Right renal pelvis (tissue), 4 donors: ENCODE measurements around the gene SQSTM1. TPM values are rescaled to one million over a fixed set of nuclear protein-coding genes. Genes with fewer than 3 reads are reported as not detected.
"Not testable (repeated sequence)": the region's sequence is repeated elsewhere in the genome, so short reads cannot be mapped to it uniquely, and the experiment has no call there.

Experiments
- DNase-seq, 4 donors: peaks; one replicate each; pipeline ENCODE4 v3.0.0-alpha.2; 2013; ENCODE audit warnings: low read depth in 4 of 4, low spot score in 3 of 4, missing footprints in 1 of 4
- polyA plus RNA-seq, 4 donors: library from polyadenylated mRNA; unstranded; fragments of 120-200 nt; gene quantifications; one replicate each; pipeline ENCODE4 v1.2.1, GENCODE V29; 2013; ENCODE audit not compliant: insufficient read length in 4 of 4

Gene SQSTM1
- polyA plus RNA-seq, 4 donors, result 97.8 to 133 (median 102) TPM

DNA sequence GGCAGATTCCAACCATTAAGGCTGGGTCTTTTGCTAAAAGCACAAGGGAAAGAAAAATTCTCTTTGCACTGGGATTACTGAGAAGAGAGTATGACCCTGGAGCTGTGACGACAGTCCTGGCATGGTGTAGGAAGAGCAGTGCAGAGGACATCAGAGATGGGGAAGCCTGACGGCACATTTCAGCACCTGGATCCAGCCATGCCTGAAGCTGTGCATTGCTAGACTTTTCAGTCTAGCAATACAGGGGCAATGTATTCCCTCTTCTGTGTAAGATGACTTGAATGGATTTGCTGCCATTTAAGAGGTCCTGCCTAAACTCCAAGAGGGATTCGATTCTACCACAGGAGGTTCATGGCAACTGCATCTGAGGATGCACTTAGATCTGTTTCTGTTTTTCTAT, 50.2 kb downstream of the SQSTM1 start:
- no peak for DNase-seq

DNA sequence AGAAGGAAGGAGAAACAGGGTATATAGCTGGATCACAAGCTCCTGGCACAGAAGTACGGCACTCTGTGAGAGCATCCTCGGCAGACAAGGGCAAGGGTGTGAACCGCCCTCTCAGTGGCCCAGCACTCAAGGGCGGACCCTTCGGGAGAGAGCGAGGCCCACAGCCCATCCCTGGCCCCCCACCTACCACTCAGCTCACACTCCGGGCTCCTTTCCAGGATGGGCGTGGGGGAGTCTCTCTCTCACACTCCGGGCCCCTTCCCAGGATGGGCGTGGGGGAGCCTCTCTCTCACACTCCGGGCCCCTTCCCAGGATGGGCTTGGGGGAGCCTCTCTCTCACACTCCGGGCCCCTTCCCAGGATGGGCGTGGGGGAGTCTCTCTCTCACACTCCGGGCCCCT, 50.8 kb downstream of the SQSTM1 start:
- not testable (repeated sequence) for DNase-seq

DNA sequence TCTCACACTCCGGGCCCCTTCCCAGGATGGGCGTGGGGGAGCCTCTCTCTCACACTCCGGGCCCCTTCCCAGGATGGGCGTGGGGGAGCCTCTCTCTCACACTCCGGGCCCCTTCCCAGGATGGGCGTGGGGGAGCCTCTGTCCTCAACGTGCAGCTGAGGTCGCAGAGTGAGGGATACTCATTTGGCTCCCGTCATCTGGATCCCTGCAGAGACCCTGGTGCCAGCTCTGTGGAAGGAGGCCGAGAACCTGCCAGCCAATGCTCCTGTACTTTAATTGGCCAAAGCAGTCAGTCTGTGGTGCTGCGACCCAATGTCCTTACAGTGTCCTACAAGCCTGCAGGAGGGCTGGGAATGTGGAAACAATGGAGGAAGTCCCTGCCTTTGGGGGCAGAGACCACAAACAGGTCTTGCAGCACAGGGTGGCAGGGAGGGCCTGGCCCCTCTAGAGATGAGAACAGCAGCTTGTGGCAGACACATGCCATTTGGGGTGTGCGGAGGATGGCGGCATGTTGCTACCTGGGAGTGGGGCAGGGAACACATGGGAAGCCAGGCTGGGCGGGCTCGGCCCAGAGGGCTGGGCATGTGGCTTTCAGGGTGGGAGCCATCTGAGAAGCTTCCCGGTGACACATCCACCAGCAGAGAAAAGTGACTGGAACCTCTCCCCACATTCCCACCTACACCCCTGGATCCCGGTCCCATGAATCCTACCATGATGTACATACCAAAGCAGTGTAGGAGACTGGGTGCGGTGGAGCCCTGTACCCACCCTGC, 51.5 kb downstream of the SQSTM1 start:
- DNase-seq, result no peak

DNA sequence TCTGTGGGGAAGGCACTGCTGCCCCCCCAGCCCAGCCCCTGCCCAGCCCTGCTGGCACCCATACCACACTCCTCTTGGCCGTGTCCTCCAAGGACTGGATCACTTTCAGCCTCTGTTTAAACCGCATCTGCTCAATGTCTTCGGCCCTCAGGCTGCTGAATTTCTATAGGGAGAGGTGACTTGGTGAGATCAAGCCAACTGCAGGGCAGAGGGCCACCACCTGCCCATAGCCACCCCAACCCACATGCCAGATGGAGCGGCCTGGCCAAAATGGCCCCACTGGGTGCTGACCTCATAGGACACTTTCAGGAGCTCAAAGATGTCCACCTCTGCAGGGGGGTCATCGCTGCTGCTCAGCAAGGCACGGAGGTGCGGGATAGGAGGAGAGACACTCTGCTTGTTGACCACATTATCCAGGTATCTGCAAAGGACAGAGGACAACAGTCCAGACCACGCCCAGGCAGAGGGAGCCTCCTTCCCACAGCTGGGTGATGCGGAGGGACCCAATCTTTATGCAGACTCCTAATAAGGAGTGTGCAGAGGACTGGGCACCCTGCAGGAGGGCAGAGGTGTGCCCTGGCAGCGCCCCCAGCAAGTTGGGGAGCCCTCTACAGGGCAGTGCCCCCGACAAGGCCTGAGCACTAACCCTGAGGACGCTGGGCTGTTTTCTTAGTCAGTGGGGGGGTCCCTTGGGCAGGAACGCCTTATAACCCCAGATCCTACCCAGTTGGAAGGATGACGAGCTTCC, 52.3 kb downstream of the SQSTM1 start:
- DNase-seq, result no peak

DNA sequence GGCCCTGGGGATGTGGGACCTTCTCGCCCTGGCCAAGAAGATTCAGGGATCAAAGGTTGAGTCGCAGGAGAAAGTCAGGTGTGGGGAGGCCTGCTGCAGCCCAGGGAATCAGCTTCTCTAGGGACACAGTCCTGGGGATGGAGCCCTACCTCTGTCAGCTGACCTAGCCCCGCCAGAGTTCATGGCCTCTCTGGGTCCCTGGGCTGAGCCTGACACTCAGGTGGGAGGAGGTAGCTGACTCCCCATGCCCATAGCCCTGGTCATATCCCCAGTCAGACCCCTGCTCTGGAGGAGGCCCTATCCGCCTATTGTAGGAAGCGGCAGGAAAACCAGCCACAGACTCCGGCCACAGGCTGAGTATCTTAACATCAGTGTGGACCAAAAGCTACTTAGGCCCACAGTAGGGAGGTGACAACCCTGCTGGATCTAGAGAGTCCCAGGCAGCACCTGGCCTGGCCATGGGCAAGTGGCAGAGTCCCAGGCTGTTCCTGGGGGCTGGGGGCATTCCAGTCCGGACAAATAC, 52.9 kb downstream of the SQSTM1 start:
- DNase-seq, result no peak

DNA sequence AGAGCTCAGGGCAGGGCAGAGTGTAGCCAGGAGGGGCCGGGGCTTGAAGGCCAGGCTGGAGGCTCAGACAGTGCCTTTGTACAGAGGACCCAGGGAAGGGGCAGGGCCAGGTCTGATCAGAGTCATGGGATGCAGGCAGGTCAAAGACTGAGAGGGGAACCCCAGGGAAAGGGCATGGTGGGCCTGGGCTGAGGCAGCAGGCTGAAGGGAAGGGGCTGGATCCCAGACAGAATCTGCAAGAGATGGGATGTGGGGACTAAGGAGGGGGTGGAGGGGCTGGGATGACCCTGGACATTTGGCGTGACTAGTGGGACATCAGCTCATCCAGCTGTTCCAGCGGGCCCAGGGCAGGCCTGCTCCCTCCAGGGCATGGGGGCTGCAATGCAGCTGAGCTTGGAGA, 53.4 kb downstream of the SQSTM1 start:
- no peak for DNase-seq

DNA sequence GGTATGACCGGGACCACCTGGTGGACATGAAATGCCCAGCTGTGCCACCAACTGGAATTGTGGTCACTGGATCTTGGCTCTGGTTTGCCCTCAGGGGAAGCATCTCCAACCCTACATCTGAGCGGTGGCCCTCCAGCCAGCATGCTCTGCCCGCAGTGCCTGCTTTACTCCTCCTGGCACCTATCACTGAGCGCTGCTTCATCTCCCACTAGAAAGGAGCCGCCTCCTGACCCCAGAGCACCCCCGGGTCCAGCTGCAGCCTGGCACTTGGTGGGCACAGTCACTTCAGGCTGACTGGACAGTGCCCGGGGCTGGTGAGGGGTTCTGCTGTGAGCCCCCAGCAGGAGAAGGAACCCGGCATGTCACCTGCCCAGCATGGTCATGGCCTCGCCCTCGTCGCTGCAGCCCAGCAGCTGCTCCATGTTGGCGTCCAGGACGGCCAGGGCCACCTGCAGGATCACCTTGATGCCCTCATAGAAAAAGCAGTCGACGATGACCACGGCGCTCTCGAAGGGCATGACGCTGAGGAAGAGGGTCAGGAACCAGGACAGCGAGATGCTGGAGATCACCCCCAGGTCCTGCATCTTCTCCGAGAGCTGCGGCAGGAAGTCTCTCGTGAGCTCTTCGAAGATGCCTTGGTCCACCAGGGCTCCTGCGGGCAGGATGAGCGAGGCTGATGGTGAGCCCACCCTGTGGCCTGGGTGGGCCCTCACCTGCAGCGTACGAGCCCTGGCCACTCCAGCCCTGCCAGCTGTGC, 54.0 kb downstream of the SQSTM1 start:
- DNase-seq, result no peak

DNA sequence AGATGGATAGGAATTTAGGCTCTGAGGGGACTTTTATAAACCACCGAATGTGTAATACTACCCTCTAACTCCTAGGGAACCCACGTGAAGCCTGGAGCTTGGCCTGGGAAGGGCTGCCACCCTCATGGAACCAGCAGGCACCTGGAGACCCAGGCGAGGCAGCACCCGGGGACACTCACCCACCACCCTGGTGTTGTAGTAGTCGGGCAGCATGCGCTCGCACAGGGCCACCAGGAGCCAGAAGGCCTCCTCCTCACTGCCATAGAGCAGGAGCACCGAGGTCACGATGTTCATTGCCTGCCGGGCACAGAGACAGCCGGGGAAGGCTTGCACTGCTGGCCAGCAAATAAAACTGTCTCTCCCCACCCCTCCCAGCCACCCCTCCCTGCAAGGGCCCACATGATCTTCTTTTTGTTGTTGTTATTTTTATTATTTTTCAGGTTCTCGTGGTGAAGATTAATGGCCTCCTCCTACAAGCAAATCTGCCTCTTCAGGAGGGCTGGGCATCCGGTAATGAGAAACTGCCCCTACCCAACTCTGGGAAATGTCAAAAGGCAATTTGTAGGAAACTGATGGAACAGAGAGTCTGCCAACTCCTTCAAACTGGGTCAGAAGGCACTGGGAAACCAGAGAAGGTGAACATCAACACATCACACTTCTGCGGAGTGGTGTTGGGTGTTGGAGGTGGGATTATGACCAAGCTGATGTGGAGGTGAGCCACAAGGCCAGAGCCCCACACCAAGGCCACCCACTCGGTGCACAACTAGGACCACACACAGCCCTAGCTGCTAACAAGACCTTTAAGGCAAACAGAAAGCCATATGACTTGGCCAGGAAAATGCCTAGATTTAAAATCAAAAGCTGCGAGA, 55.3 kb downstream of the SQSTM1 start:
- DNase-seq, result no peak

DNA sequence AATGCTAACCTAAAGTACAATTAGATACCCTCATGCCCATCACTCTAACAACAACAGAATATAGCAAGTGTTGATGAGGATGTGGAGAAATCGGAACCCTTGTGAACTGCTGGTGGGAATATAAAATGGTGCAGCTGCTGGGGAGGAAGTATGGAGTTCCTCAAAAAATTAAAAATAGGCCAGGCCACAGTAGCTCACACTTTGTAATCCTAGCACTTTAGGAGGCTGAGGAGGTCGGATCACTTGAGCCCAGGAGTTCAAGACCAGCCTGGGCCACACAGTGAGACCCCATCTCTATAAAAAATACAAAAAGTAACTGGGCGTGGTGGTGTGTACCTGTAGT, 55.9 kb downstream of the SQSTM1 start:
- no peak for DNase-seq

DNA sequence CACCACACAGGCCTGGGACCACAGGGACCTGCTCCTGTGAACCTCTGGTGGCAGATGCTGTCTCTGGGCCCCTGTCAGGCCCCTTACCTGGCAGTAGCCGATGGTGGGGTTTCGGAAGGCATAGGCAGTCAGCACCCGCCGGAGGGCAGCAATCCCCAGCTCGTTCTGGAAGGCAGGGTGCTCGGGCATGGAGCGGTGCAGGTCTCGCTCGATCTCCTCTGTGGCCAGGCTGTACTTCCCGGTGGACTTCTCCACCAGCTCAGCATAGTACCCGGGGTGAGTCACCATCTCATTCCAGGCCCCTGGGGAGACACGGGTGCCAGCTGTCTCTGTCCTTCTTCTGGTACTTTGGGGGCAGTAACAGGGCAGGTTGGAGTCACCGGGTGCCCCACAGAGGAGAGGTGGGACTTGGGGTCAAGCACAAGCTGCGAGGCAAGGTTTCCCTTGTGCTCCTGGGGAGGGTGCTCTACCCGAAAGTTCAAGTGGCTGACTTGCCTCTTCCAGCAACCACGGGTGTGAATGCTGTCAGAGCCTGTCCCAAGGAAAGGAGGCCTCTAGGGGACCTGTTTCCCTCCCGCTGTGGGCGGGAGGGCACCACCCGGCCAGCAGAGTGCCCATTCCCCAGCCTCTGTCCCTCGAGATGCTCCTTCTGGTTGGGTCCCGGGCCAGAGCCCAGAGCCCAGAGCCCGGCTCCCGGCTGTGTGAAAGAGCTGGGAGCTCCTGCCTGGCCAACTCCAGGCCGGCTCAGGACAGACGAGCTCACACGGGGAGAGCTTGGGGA, 57.7 kb downstream of the SQSTM1 start:
- DNase-seq, result no peak

DNA sequence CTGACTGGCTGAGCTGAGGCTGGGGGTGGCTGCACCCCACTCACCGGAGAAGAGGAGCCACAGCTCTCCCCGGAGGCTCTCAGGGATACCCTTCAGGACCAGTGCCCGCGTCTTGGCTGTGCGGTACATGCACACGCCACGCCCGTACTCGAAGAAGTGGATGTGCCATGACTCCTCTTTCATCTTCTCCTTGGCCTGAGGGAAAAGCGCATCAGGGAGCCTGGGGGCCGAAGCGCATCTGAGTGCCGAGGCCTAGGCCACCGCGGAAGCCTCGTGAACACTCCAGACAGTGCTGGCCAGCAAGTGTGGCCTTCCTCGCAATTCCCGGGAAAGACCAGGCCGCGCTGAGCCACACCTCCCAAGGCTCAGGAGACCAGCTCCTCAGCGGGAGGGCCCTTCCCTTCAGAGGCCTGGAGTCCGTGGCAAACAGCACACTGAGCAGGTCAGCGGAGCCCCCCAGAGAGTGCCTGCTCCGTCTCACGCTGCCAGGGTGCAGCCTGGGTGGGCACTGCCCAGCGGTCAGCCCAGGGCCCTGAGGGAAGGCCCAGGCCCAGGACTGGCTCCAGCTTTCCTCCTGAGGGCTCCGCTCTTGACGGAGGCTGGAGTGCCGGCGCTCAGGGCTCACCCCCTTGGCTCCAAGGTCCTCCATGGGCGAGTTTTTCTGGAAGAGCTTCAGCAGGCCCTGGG, 58.4 kb downstream of the SQSTM1 start:
- DNase-seq, result no peak

DNA sequence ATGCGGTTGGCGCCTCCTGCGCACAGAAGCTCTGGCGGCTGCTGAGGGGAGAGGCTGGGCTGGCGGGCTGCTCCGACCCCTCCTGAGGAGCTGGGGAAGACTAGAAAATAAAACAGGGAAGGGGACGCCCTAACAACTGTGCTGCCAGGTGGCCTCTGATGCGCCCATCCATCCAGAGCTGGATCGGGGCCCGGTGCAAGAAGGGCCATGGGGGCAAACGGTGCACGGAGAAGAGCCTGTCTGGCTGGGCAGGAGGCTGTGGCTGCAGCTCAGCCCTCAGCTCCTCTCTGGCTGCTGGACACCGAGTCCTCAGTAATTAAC, 58.9 kb downstream of the SQSTM1 start:
- DNase-seq, result no peak

DNA sequence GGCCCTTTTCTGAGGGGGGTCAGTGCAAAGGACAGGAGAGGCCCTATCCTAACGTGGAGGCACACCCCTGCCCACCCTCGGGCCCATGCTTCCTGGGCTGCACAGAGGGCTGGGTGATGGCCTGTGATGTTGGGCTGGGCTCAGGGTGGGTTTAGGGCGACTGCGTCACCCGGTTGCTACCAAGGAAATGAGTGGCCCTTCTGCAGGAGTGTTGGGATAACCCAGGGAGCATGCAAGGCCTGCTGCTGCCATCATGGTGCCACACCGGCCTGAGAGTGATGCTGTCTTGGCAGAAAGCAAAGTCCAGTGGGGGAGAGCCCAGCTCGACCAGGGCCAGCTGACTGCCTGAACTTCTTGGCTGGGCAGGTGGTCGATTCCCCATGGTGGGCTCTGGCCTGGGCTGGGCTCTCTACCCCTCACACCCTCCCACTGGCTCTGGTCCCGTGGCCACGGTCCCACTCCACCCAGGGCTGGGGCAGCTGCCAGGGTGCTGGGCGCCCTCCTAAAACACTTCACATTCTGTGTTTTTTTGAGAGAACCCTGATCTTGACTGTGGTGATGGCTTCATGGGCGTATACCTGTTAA, 59.5 kb downstream of the SQSTM1 start:
- no peak for DNase-seq

DNA sequence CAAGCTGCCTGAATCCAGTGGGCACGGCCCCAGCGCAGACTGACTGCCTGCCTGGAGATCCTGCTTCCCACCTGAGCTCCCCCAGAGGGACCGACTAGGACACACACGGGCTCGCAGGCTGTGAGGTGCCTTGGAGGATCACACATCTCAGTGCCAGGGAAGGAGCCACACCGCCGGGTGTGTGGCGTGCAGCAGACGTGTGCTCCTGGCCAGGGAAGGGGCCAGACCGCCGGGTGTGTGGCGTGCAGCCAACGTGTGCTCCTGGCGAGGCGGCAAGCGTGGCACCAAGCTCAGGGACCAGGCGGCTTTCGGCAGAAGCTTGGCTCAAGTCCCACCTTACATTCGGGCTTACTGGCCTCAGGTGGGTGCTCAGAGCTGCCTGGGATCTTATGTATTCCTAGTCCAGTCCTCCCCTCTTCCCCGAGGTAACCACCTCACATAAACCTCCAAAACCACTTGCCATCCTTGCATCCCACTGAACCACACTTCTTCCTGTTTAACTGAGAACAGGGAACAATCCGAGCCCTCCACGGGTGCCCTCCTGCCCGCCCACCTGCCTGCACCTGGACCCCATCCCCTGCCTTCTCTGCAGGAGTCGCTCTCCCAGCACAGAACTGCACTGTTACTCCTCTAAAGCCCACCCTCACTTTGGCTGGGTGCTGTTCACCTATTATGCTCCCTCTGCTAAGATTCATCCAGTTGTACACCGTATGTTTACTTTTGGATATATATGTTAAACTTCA, 60.3 kb downstream of the SQSTM1 start:
- DNase-seq, result no peak

DNA sequence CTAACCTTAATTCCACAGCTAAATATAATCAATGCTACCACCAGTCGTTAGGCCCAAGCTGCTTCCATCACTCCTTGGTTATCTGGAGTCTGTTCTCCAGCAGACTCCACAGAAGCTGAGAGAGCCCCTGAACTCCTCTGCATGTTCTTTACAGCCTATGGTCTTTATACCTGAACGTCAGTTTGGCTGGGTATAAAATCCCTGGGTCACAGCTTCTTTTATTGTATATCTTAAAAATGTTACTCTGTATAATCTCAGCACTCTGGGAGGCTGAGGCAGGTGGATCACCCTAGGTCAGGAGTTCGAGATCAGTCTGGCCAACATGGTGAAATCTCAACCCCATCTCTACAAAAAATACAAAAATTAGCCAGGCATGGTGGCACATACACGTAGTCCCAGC, 61.6 kb downstream of the SQSTM1 start:
- DNase-seq, result no peak

DNA sequence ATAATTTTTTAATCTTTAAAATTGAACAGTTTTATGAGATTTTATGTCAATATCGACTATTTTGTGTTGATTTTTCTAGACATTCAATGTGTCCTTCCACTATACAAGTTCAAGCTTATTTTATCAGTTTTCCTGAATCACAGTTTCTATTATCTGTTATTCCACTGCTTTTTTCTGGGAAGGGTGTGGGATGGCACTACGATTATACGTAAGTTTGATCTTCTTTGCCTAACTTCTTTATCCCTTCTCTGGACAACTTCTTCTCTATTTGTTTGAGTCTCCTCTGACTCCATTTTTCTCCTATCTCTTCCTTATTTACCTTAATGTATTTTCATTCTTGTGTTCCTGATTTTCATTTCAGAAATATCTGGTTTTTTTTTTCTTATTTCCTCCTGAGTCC, 62.5 kb downstream of the SQSTM1 start:
- DNase-seq, result no peak

DNA sequence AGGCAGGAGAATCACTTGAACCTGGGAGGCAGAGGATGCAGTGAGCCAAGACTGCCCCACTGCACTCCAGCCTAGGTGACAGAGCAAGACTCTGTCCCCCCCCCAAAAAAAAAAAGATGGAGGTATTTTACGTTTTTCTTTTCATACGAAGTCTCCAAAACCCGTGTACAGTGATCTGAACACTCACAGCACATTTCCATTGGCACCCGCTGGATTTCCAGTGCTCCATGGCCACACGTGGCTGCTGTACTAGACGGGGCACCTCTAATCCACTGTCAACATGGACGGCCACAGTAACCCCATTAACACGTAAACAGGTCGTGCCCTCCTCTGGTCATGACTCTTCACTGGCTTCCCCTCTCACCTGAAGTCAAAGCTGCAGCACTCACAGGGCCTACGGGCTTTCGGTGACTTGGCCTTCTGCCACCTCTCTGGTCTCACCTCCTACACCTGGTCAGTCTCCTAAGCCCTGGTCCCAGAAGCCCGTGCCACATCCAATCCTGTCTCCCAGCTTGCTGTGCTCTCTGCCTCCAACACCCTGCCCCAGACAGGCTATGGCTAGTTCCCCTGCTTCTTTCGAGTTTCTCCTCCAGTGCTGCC, 64.9 kb downstream of the SQSTM1 start:
- DNase-seq, result no peak
